Mammary epithelial cell (primary cell): ENCODE data around the gene LMTK2.

ENCODE experiments used
- EZH2 ChIP-seq: IDR thresholded peaks from 2 replicates; pipeline ENCODE4 v1.6.1; 2012; ENCODE audit warnings: low read length, inconsistent platforms, borderline replicate concordance
- TF ChIP-seq, protein P1 (sequence below), 2 donors: IDR thresholded peaks in 1 of 2; conservative IDR thresholded peaks in 1 of 2; 2 replicates each; pipeline ENCODE4 v1.5.1; 2011 to 2012; ENCODE audit warnings: inconsistent platforms in 2 of 2, low read length in 2 of 2, mild to moderate bottlenecking in 2 of 2, control low read depth in 1 of 2, low read depth in 1 of 2; ENCODE audit not compliant: insufficient read depth in 1 of 2; ENCODE audit errors: extremely low read depth in 1 of 2

GRCh38 chr7:98151884-98152283, 45.2 kb downstream of the LMTK2 start:
- TF ChIP-seq, protein P1, sequence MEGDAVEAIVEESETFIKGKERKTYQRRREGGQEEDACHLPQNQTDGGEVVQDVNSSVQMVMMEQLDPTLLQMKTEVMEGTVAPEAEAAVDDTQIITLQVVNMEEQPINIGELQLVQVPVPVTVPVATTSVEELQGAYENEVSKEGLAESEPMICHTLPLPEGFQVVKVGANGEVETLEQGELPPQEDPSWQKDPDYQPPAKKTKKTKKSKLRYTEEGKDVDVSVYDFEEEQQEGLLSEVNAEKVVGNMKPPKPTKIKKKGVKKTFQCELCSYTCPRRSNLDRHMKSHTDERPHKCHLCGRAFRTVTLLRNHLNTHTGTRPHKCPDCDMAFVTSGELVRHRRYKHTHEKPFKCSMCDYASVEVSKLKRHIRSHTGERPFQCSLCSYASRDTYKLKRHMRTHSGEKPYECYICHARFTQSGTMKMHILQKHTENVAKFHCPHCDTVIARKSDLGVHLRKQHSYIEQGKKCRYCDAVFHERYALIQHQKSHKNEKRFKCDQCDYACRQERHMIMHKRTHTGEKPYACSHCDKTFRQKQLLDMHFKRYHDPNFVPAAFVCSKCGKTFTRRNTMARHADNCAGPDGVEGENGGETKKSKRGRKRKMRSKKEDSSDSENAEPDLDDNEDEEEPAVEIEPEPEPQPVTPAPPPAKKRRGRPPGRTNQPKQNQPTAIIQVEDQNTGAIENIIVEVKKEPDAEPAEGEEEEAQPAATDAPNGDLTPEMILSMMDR (conservative IDR thresholded peaks at IDR 0.05 in 1 of 2, IDR thresholded peaks at IDR 0.05 in 1 of 2; ENCODE audit: extremely low read depth in 1 of 2, insufficient read depth in 1 of 2, low read depth in 1 of 2, low read length in 2 of 2), result no peak
- TF ChIP-seq EZH2, result no peak
